ENCODE measurements around the gene ING1.
A peak's percentile ranks its signal among the peaks of the same experiment; 100 is the strongest.

ING1 gene

GRCh38 chr13:110726726-110727125 is 13.2 kb downstream of the ING1 start:
- DNase-seq (ENCODE audit: low read depth in 1 of 2, low spot score in 1 of 2) = peak; percentile 55 to 93
- Histone ChIP-seq H3K4me3 (replicated peaks; ENCODE audit: insufficient read depth, low read length) (no peak overlapping the region), H3K27me3 (ENCODE audit: insufficient read depth, poor library complexity, severe bottlenecking) (no peaks in the 10 kb centered on the region), H3K27ac (replicated peaks) (no peak overlapping the region)
- TF ChIP-seq GABPA (IDR thresholded peaks at IDR 0.05; ENCODE audit: low read depth) (no peak), SPI1 (IDR thresholded peaks at IDR 0.05; ENCODE audit: borderline replicate concordance, low read depth) (peak; percentile 95), REST (IDR thresholded peaks at IDR 0.05; ENCODE audit: insufficient replicate concordance, low read depth) (no peak), CTCF (IDR thresholded peaks at IDR 0.05; ENCODE audit: insufficient read depth, low read length) (no peak), POLR2AphosphoS5 (IDR thresholded peaks at IDR 0.05; ENCODE audit: low read depth) (peak; percentile 85)

DNA sequence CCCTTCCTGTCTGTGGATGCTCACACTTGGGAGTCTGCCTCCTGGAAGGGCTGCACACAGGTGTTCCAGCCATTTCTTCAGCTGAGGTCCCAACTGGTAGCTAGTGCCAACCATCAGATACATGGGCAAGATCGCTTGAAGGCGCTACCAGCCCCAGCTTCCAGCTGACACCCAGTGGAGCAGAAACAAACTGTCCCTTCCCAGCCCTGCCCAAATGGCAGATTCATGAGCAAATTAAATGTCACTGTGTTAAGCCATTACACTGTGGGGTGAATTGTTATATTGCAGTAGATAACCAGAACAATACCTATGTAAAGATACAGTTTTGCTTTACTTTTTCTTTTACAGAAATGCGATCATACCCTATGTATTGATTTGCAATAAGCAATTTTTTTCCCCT is 17.6 kb downstream of the ING1 start:
- TF ChIP-seq SPI1 (IDR thresholded peaks at IDR 0.05; ENCODE audit: borderline replicate concordance, low read depth) (no peak), CTCF (IDR thresholded peaks at IDR 0.05; ENCODE audit: insufficient read depth, low read length) (no peak), GABPA (IDR thresholded peaks at IDR 0.05; ENCODE audit: low read depth) (no peak), REST (IDR thresholded peaks at IDR 0.05; ENCODE audit: insufficient replicate concordance, low read depth) (no peak), POLR2AphosphoS5 (IDR thresholded peaks at IDR 0.05; ENCODE audit: low read depth) (no peak)

GRCh38 chr13:110734561-110734960 is 21.1 kb downstream of the ING1 start:
- Histone ChIP-seq H3K27ac (replicated peaks) (no peak overlapping the region), H3K4me3 (replicated peaks; ENCODE audit: insufficient read depth, low read length) (no peak overlapping the region), H3K27me3 (ENCODE audit: insufficient read depth, poor library complexity, severe bottlenecking) (no peaks in the 10 kb centered on the region)
- DNase-seq (ENCODE audit: low read depth in 1 of 2, low spot score in 1 of 2) = no peak
- TF ChIP-seq GABPA (IDR thresholded peaks at IDR 0.05; ENCODE audit: low read depth) = no peak
- TF ChIP-seq CTCF (IDR thresholded peaks at IDR 0.05; ENCODE audit: insufficient read depth, low read length) = no peak
- no peak for TF ChIP-seq SPI1 (IDR thresholded peaks at IDR 0.05; ENCODE audit: borderline replicate concordance, low read depth)
- no peak for TF ChIP-seq POLR2AphosphoS5 (IDR thresholded peaks at IDR 0.05; ENCODE audit: low read depth)
- TF ChIP-seq REST (IDR thresholded peaks at IDR 0.05; ENCODE audit: insufficient replicate concordance, low read depth) = no peak

More for the DNA sequence above, 17.6 kb downstream of the ING1 start:
- DNase-seq (ENCODE audit: low read depth in 1 of 2, low spot score in 1 of 2) = no peak
- no peak overlapping the region for H3K4me3 ChIP-seq (replicated peaks; ENCODE audit: insufficient read depth, low read length)
- no peak overlapping the region for H3K27ac ChIP-seq (replicated peaks)
- no peaks in the 10 kb centered on the region for H3K27me3 ChIP-seq (ENCODE audit: insufficient read depth, poor library complexity, severe bottlenecking)
